Lower lobe of right lung (tissue), 2 donors: ENCODE results near the gene PCED1B. TPM values are rescaled to one million over a fixed set of nuclear protein-coding genes. Genes with fewer than 3 reads are reported as not detected.

ENCODE experiments used
- ATAC-seq, 2 donors: fragments of 200-7000 bp; cut with Tn5 transposase; one replicate each; pipeline ENCODE4 v1.9.1; 2020 to 2022; ENCODE audit warnings: mild to moderate bottlenecking in 2 of 2, moderate library complexity in 2 of 2
- DNase-seq: peaks from one replicate; pipeline ENCODE4 v3.0.0-alpha.2; 2020
- H3K27ac ChIP-seq: fragments of 200-600 bp; one replicate; pipeline ENCODE4 v1.8.0; 2022
- H3K27me3 ChIP-seq: fragments of 200-600 bp; one replicate; pipeline ENCODE4 v1.8.0; 2022; ENCODE audit warnings: low read depth
- H3K36me3 ChIP-seq: fragments of 200-600 bp; one replicate; pipeline ENCODE4 v1.8.0; 2022; ENCODE audit warnings: mild to moderate bottlenecking
- H3K4me1 ChIP-seq: fragments of 200-600 bp; one replicate; pipeline ENCODE4 v1.8.0; 2022
- H3K4me3 ChIP-seq: fragments of 200-600 bp; one replicate; pipeline ENCODE4 v1.8.0; 2022; ENCODE audit warnings: mild to moderate bottlenecking
- H3K9me3 ChIP-seq: fragments of 200-600 bp; one replicate; pipeline ENCODE4 v1.8.0; 2022
- intact Hi-C: fragments of 100-400 bp; cut with DNase I; formaldehyde crosslinking; loops from one replicate; pipeline ENCODE4 v1.11.0; 2022
- total RNA-seq: library from RNA; stranded (reverse); fragmentation: NEBNext Ultra II Directional; extraction: Animal tissue kit (Norgen Biotek cat#: 25700); gene quantifications from one replicate; pipeline ENCODE4 v1.2.1, GENCODE V29; 2021
- TF ChIP-seq, protein P1 (sequence below): fragments of 200-600 bp; IDR thresholded peaks from one replicate; pipeline ENCODE4 v1.8.0; 2022; ENCODE audit warnings: antibody characterized with exemption, mild to moderate bottlenecking
- donor health status: DM: no; HTN: yes; CAD: no; lungs with severe emphysema.

PCED1B gene
- total RNA-seq, 1 donor from 2014 or later, result 13.4 TPM

DNA sequence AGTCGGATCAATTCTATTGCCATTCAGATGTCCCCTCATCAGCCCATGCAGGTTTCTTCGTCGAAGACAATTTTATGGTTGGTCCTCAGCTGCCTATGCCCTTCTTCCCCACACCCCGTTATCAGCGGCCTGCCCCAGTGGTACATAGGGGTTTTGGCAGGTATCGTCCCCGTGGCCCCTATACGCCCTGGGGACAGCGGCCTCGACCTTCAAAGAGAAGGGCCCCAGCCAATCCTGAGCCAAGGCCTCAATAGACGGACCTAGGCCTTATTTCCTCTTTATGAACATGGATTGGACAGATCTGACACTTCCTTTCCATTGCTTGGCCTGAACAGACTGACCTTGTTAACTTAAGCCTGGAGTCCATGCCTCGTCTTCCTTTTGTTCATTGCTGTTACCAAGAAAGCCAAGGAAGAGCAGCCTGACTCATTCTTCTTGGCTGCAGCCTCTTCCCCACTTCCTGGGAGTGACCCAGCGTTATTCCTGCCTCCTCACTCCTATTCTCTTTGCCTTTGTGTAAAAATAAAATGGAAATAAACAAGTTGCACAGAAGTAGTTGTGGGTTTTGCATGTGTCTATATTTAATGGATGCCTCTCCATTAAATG lies 156.8 kb downstream of the PCED1B start:
- no peak overlapping the region for H3K4me3 ChIP-seq
- no peak overlapping the region for H3K27ac ChIP-seq
- no peak for ATAC-seq
- no peaks in the 10 kb centered on the region for H3K27me3 ChIP-seq
- peaks cover 3% of the 10 kb centered on the region for H3K36me3 ChIP-seq
- no peaks in the 10 kb centered on the region for H3K9me3 ChIP-seq
- peaks cover 22% of the 10 kb centered on the region for H3K4me1 ChIP-seq
- no peak for DNase-seq
- intact Hi-C loops, result no loop called here
- TF ChIP-seq, protein P1, sequence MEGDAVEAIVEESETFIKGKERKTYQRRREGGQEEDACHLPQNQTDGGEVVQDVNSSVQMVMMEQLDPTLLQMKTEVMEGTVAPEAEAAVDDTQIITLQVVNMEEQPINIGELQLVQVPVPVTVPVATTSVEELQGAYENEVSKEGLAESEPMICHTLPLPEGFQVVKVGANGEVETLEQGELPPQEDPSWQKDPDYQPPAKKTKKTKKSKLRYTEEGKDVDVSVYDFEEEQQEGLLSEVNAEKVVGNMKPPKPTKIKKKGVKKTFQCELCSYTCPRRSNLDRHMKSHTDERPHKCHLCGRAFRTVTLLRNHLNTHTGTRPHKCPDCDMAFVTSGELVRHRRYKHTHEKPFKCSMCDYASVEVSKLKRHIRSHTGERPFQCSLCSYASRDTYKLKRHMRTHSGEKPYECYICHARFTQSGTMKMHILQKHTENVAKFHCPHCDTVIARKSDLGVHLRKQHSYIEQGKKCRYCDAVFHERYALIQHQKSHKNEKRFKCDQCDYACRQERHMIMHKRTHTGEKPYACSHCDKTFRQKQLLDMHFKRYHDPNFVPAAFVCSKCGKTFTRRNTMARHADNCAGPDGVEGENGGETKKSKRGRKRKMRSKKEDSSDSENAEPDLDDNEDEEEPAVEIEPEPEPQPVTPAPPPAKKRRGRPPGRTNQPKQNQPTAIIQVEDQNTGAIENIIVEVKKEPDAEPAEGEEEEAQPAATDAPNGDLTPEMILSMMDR, result no peak

DNA sequence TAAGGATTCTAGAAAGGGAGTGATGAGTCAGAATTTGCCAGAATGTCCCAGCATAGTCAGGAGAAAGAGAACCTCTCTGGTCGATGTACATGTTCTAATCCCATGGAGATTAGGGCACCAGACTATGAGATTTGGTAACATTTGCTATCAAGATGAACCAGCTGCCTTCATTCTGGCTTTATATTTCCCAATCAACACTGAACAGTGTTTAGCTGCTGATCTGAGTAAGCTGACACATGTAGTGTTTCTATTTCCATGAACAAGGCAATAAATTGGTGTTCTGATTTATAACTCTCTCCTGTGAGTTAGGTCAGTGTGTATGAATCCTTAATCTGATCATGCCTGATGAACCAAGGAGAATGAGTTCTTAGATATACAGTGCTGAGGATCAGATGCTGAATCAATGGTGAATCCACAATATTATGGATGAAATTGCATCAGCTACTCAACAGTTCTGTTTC lies 158.4 kb downstream of the PCED1B start:
- intact Hi-C loops, result no loop called here
- Histone ChIP-seq H3K36me3 (peaks cover 3% of the 10 kb centered on the region), H3K4me3 (no peak overlapping the region), H3K9me3 (no peaks in the 10 kb centered on the region), H3K4me1 (peaks cover 22% of the 10 kb centered on the region), H3K27ac (no peak overlapping the region), H3K27me3 (no peaks in the 10 kb centered on the region)
- DNase-seq (no peak), ATAC-seq (no peak)
- TF ChIP-seq, protein P1, result no peak

DNA sequence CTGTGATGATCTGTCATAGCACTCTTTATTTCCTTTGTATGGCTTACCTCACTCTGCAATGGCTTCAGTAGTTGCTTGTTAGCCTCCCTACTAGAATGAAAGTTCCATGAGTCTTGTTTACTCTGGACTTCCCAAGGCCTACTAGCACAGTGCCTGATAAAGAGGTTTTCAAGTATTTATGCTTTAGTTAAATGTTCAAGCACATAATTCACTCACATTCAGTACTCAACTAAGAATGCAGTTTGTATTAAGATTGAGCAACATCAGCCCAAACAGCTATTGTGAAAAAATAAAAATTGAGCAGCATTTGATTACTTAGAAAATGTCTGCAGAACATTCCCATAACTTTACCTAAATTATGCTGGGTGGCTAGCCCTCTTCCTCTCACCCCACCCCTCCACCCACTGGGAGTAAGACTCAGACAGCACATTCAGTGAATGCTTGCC lies 159.3 kb downstream of the PCED1B start:
- DNase-seq (no peak), ATAC-seq (peak; percentile 66 to 82)
- Histone ChIP-seq H3K4me3 (no peak overlapping the region), H3K9me3 (no peaks in the 10 kb centered on the region), H3K36me3 (peaks cover 3% of the 10 kb centered on the region), H3K27me3 (no peaks in the 10 kb centered on the region), H3K27ac (peak overlapping the region; percentile 32), H3K4me1 (peaks cover 22% of the 10 kb centered on the region)
- TF ChIP-seq, protein P1, result no peak
- intact Hi-C loops, result no loop called here

DNA sequence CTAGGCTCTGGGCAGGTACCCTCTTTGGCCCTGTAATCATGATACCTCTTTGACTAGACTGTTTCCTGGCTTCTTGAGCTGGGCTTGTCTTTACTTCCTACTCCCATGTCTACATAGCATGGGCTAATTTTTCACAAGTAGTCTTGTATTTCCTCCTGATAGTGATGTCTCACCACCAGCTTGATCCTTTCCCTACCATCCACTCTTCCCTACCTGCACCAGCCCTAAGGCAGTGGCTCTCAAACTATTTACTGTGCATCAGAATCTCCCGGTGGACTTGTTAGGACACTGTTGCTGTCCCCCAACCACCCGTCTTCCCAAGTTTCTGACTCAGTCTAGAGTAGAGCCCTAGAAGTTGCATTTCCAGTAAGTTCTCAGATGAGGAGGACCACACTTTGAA lies 163.0 kb downstream of the PCED1B start:
- Histone ChIP-seq H3K9me3 (no peaks in the 10 kb centered on the region), H3K27me3 (no peaks in the 10 kb centered on the region), H3K4me3 (no peak overlapping the region), H3K36me3 (no peaks in the 10 kb centered on the region), H3K4me1 (peaks cover 21% of the 10 kb centered on the region), H3K27ac (no peak overlapping the region)
- intact Hi-C loops, result no loop called here
- TF ChIP-seq, protein P1, result no peak
- ATAC-seq, result no peak
- no peak for DNase-seq

DNA sequence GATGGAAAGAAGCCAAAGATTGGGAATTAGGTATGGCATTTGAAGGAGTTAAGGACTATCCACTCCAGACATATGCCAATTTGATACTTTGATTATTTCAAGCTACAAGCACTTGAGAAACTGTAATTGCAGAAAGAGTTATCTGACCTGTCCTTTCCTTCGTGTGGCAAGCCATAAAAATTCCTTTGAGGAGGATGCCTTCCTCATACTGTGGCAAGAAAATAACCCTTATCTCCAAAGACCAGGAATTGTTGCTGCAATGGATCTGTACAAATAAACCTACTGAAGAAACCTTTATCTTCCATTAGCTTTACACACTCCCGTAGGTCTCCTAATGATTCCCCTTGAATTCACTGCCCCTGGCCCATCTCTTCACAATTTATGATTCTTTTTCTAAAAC lies 165.4 kb downstream of the PCED1B start:
- no peaks in the 10 kb centered on the region for H3K4me1 ChIP-seq

More for the DNA sequence above, 165.4 kb downstream of the PCED1B start:
- no peak for DNase-seq
- no peak for ATAC-seq
- H3K4me3 ChIP-seq, result no peak overlapping the region
- TF ChIP-seq, protein P1, result no peak
- H3K36me3 ChIP-seq, result no peaks in the 10 kb centered on the region
- intact Hi-C loops, result no loop called here
- H3K27me3 ChIP-seq, result no peaks in the 10 kb centered on the region
- H3K9me3 ChIP-seq, result no peaks in the 10 kb centered on the region
- H3K27ac ChIP-seq, result no peak overlapping the region
